Measurements from ENCODE around the gene TKFC. TPM values are rescaled to one million over a fixed set of nuclear protein-coding genes. Genes with fewer than 3 reads are reported as not detected.
A peak's percentile ranks its signal among the peaks of the same experiment; 100 is the strongest.

TKFC gene
- total RNA-seq, 4 donors from 2014 or later = 38.6 to 55.3 (median 47.8) TPM

DNA sequence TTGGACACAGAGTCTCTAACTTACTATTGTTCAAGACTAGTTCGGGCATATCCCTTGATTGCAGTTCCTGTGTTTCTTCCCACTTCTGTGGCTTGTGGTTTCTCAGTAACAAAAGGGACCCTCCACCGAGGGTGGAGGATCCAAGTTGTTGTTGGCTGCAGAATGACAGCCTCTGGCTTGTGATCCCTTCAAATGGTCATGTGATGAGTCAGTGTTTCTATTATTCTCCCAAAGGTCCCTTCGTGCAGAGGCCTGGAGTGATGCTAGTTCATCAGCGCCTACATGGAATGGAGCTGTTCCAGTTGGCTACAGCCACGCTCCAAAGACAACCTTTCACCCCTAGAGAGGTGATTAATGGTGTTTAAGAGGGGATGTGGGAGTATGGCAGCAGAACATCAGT is 35.3 kb upstream of the TKFC start:
- no peak for TF ChIP-seq POLR2A (IDR thresholded peaks at IDR 0.05)
- TF ChIP-seq POLR2AphosphoS5 (IDR thresholded peaks at IDR 0.05) = no peak
- TF ChIP-seq EP300 (IDR thresholded peaks at IDR 0.05) = no peak
- Histone ChIP-seq H3K9me3 (no peaks in the 10 kb centered on the region), H3K4me1 (peaks cover 34% of the 10 kb centered on the region), H3K27ac (peak overlapping the region; percentile 52), H3K36me3 (peaks cover 38% of the 10 kb centered on the region), H3K4me3 (no peak overlapping the region), H3K27me3 (peaks cover 7% of the 10 kb centered on the region)
- no peak for DNase-seq (ENCODE audit: low spot score in 2 of 2)
- 44% methylated on average over 4 of the region's 5 CpGs for WGBS

DNA sequence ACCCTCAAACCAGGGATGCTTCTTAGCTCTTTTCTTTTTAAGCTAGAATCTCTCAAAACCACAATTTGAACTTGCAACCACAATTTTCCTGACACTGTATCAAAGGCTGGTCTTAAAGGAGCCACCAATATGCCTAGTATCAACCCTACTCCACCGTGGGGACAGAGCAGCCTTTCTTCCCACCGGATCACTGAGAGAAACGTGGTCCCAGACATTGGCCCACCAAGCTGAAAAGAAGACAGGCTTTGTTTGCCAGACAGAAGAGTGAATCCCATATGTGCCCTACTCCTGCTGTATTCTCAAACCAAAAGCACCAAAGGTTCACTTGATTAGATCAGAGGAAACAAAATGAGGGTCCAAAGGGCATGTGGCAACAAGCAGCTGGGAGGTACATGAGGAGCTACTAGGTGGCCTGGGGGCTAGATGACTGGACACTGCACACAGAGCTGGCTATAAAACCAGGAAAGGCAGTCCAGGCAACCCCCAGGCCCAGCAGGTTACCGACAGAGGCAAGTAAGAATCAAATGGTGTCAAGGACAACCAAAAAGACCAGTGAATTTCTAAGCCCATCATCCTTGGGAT is 34.3 kb upstream of the TKFC start:
- no peak overlapping the region for H3K27ac ChIP-seq
- H3K9me3 ChIP-seq = no peaks in the 10 kb centered on the region
- H3K27me3 ChIP-seq = peaks cover 7% of the 10 kb centered on the region
- TF ChIP-seq POLR2A (IDR thresholded peaks at IDR 0.05) (no peak), EP300 (IDR thresholded peaks at IDR 0.05) (no peak), POLR2AphosphoS5 (IDR thresholded peaks at IDR 0.05) (no peak)
- TF ChIP-seq, protein P1, sequence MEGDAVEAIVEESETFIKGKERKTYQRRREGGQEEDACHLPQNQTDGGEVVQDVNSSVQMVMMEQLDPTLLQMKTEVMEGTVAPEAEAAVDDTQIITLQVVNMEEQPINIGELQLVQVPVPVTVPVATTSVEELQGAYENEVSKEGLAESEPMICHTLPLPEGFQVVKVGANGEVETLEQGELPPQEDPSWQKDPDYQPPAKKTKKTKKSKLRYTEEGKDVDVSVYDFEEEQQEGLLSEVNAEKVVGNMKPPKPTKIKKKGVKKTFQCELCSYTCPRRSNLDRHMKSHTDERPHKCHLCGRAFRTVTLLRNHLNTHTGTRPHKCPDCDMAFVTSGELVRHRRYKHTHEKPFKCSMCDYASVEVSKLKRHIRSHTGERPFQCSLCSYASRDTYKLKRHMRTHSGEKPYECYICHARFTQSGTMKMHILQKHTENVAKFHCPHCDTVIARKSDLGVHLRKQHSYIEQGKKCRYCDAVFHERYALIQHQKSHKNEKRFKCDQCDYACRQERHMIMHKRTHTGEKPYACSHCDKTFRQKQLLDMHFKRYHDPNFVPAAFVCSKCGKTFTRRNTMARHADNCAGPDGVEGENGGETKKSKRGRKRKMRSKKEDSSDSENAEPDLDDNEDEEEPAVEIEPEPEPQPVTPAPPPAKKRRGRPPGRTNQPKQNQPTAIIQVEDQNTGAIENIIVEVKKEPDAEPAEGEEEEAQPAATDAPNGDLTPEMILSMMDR (IDR thresholded peaks at IDR 0.05) = no peak
- 75% methylated on average over 4 of the region's 4 CpGs for WGBS
- DNase-seq (ENCODE audit: low spot score in 2 of 2) = no peak
- H3K36me3 ChIP-seq = peaks cover 48% of the 10 kb centered on the region
- peaks cover 29% of the 10 kb centered on the region for H3K4me1 ChIP-seq
- no peak overlapping the region for H3K4me3 ChIP-seq

DNA sequence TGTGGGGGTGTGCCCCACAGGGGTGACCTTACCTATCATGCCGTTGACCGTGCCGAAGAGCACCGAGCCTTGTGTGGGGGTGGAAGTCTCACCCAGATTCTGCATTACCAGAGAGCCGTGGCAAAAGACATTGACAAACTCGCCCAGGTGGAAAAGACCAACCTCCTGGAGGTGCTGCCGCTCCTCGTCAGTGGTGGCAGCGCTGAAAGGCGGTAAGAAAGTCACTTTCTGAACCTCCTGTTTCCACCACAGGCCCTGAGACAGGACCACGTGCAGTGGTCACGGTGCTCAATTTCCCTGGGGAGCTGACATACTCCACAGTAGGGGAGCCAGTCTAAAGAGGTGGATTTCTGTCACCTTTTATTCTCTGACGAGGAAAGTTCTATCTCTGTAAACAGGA is 30.5 kb upstream of the TKFC start:
- TF ChIP-seq POLR2A (IDR thresholded peaks at IDR 0.05) (no peak), EP300 (IDR thresholded peaks at IDR 0.05) (no peak), POLR2AphosphoS5 (IDR thresholded peaks at IDR 0.05) (no peak)
- TF ChIP-seq, protein P1 (IDR thresholded peaks at IDR 0.05) = no peak
- Histone ChIP-seq H3K4me1 (peaks cover under 1% of the 10 kb centered on the region), H3K4me3 (no peak overlapping the region), H3K36me3 (peaks cover 85% of the 10 kb centered on the region), H3K27ac (no peak overlapping the region), H3K27me3 (no peaks in the 10 kb centered on the region), H3K9me3 (no peaks in the 10 kb centered on the region)
- no peak for DNase-seq (ENCODE audit: low spot score in 2 of 2)
- 93% methylated on average over 13 of the region's 13 CpGs for WGBS

DNA sequence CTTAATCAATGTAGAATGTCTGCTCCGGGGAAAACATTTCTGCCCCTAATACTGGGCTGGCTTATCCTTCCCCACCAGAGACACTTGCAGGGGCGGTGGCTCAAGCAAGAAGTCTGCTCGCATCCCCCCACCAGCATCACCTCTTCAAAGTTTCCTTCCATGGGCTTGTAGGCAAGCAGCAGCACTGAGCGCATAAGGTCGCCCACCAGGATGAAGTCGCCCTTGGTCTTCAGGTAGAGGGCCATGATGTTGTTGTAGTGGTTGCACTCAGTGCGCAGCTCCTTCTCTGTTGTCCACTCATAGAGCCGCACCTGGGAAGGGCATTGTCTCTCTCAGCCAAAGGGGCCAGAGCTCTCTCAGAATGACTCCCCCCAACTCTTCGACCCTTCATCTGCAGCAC is 29.3 kb upstream of the TKFC start:
- Histone ChIP-seq H3K4me1 (no peaks in the 10 kb centered on the region), H3K27ac (no peak overlapping the region), H3K4me3 (no peak overlapping the region), H3K36me3 (peaks cover 97% of the 10 kb centered on the region), H3K9me3 (no peaks in the 10 kb centered on the region), H3K27me3 (no peaks in the 10 kb centered on the region)
- DNase-seq (ENCODE audit: low spot score in 2 of 2) = no peak
- WGBS = 95% methylated on average over 9 of the region's 9 CpGs
- TF ChIP-seq POLR2AphosphoS5 (IDR thresholded peaks at IDR 0.05) (no peak), POLR2A (IDR thresholded peaks at IDR 0.05) (no peak), EP300 (IDR thresholded peaks at IDR 0.05) (no peak)
- TF ChIP-seq, protein P1 (IDR thresholded peaks at IDR 0.05) = no peak

DNA sequence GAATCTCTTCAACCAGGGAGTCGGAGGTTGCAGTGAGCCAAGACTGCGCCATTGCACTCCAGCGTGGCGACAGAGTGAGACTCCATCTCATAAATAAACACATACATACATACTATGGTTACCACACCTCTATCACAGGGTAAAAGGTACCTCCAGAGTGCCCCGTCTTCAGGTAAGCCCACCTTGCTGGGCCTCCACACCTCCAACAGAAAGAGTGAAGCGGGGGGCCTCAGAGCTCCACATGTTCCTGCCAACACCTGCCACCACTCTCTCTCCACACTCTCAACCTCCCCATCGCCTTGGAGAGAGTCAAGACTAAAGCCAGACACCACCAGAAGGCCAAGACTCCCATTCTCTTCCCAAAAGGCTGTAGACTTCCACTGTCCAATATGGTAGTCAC is 27.6 kb upstream of the TKFC start:
- H3K36me3 ChIP-seq = peaks cover 99% of the 10 kb centered on the region
- WGBS = 89% methylated on average over 7 of the region's 7 CpGs
- no peak overlapping the region for H3K27ac ChIP-seq
- TF ChIP-seq POLR2AphosphoS5 (IDR thresholded peaks at IDR 0.05) (no peak), POLR2A (IDR thresholded peaks at IDR 0.05) (no peak), EP300 (IDR thresholded peaks at IDR 0.05) (no peak)
- TF ChIP-seq, protein P1 (IDR thresholded peaks at IDR 0.05) = no peak
- no peaks in the 10 kb centered on the region for H3K4me1 ChIP-seq
- DNase-seq (ENCODE audit: low spot score in 2 of 2) = no peak
- no peaks in the 10 kb centered on the region for H3K27me3 ChIP-seq
- no peak overlapping the region for H3K4me3 ChIP-seq
- no peaks in the 10 kb centered on the region for H3K9me3 ChIP-seq

DNA sequence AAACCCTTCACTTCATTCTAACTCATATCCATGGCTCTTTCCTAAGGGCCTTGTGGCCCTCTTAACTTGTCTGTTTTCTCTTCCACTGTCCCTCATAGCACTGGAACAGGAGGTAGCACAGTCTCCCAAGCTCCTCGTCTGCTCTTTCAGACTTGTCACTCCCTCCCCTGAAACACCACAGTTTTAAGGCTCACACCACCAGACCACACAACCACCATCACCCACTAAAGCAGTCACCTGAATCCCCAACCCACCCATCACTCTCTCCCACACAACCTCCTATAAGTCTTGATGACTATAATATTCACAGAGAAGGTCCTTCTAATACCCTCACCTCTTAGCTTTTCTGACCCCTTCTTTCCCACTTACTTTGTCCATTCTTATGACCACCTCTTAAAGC is 26.8 kb upstream of the TKFC start:
- 91% methylated on average over 1 of the region's 1 CpG for WGBS
- no peak for DNase-seq (ENCODE audit: low spot score in 2 of 2)
- Histone ChIP-seq H3K4me1 (no peaks in the 10 kb centered on the region), H3K27me3 (no peaks in the 10 kb centered on the region), H3K9me3 (no peaks in the 10 kb centered on the region), H3K4me3 (no peak overlapping the region), H3K27ac (no peak overlapping the region), H3K36me3 (peaks cover 99% of the 10 kb centered on the region)
- no peak for TF ChIP-seq EP300 (IDR thresholded peaks at IDR 0.05)
- TF ChIP-seq, protein P1 (IDR thresholded peaks at IDR 0.05) = no peak
